Mesodermal cell (in vitro differentiated cells): Measurements from ENCODE around the gene DISP3.

Experiments
- H3K27ac ChIP-seq: 2 replicates; pipeline ENCODE4 v1.7.0; 2013; ENCODE audit warnings: mild to moderate bottlenecking, low read depth, low read length, moderate library complexity; ENCODE audit not compliant: severe bottlenecking
- H3K36me3 ChIP-seq: 2 replicates; pipeline ENCODE4 v1.7.1; 2013; ENCODE audit warnings: mild to moderate bottlenecking, low read length, moderate library complexity; ENCODE audit not compliant: control insufficient read depth, insufficient read depth
- H3K4me1 ChIP-seq: one replicate; pipeline ENCODE4 v1.7.1; 2013; ENCODE audit warnings: mild to moderate bottlenecking, low read length; ENCODE audit not compliant: insufficient read depth, control insufficient read depth, poor library complexity, severe bottlenecking
- H3K4me3 ChIP-seq: 2 replicates; pipeline ENCODE4 v1.7.0; 2013; ENCODE audit warnings: low read length, control low read depth, mild to moderate bottlenecking; ENCODE audit not compliant: insufficient read depth, poor library complexity, severe bottlenecking; ENCODE audit errors: extremely low read depth
- H3K9me3 ChIP-seq: 2 replicates; pipeline ENCODE4 v1.7.1; 2013; ENCODE audit warnings: mild to moderate bottlenecking, low read length, moderate library complexity; ENCODE audit not compliant: control insufficient read depth
- WGBS, 2 experiments: methylation state at CpG; one replicate each; pipeline ENCODE4 v1.1.5; 2013; ENCODE audit warnings: missing lambda C conversion rate in 2 of 2; ENCODE audit not compliant: insufficient coverage in 2 of 2; 5-methylcytosine and 5-hydroxymethylcytosine counted together

The DISP3 gene

DNA sequence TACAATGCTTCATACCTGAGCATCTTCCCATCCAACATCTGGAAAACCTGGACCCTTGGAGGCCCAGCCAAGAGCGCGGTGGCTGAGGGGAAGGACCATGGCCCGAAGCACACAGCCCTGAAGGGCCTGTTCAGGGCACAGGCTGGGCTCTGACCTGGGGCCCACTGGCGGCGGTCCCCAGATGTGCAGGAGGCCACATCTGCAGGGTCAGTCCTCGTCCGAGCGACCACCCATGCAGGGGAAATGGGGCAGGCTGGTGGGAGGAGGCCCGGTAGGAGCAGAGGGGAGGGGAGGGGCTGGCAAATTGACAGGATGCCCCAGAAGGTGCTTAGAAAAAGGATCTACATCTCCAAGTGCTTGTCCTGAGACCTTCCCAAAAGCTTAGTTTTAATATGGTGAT lies 59.9 kb downstream of the DISP3 start:
- Histone ChIP-seq H3K36me3 (no peaks in the 10 kb centered on the region), H3K4me1 (no peaks in the 10 kb centered on the region), H3K4me3 (no peak overlapping the region), H3K27ac (no peak overlapping the region), H3K9me3 (no peaks in the 10 kb centered on the region)
- 85 to 100% methylated on average over 5 to 6 of the region's 9 CpGs for WGBS, 2 experiments

DNA sequence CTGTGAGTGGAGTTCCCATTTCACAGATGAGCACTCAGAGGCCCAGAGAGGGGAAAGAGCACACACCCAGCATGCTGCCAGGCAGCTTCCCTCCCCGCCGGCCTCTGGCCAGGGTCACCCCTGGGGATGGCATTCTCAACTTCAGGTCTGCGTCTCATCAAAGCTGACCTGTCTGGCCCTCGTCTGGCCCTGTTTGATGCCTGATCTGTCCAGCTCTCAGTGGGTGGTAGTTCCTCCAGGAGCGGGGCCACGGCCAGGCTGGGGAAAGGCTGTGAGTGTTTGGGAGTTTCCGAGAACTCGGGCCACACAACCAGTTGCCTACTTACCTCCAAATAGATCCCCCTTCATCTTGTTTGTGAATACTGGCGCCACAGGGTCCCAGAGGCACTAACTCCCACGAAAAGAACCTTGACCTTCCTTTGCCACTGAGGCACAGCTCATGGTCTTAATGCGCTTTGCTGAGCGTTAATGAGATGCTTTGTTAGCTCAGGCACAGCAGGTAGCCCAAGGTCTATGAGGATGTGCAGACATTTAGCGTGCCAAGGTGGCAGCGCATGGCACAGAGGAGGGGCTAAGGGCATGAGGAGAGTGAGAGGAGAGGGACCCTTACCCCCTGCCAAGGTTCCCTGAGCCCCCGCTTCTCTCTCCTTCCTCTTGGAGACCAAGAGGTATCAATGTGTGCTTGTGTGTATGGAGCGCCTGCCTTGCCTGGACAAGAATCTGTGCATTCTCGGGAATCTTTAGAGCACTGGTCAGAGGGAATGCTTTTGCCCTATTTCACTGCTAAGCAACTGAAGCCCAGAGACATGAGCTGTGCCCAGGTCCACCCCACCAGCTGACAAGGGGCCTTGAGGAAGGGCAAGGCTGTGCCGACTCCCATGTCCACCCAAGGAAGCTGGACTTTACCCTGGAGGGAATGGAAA lies 61.2 kb downstream of the DISP3 start:
- 83 to 87% methylated on average over 12 to 14 of the region's 18 CpGs for WGBS, 2 experiments
- Histone ChIP-seq H3K27ac (no peak overlapping the region), H3K4me3 (no peak overlapping the region), H3K4me1 (no peaks in the 10 kb centered on the region), H3K36me3 (no peaks in the 10 kb centered on the region), H3K9me3 (no peaks in the 10 kb centered on the region)

DNA sequence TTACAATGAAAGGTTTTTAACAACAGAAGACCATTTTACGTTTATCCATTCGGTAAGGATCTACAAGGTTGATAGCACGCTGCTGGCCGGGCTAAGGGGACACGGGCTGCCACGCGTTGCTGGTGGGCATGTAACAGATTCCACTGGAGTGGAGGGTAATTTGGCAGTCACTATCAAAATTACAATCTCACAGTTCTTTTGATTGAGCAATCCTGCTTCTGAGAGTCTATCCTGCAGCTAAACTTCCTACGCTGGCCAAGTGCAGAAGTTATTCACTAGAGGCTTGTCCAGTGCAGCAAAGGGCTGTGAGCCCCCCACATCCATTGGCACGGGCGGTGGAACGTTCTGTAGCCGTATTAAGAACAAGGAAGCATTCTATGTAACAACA lies 61.8 kb downstream of the DISP3 start:
- H3K27ac ChIP-seq = no peak overlapping the region
- H3K4me1 ChIP-seq = no peaks in the 10 kb centered on the region
- WGBS, 2 experiments = 90 to 100% methylated on average over 3 to 8 of the region's 12 CpGs
- no peaks in the 10 kb centered on the region for H3K36me3 ChIP-seq
- no peak overlapping the region for H3K4me3 ChIP-seq
- H3K9me3 ChIP-seq = no peaks in the 10 kb centered on the region

DNA sequence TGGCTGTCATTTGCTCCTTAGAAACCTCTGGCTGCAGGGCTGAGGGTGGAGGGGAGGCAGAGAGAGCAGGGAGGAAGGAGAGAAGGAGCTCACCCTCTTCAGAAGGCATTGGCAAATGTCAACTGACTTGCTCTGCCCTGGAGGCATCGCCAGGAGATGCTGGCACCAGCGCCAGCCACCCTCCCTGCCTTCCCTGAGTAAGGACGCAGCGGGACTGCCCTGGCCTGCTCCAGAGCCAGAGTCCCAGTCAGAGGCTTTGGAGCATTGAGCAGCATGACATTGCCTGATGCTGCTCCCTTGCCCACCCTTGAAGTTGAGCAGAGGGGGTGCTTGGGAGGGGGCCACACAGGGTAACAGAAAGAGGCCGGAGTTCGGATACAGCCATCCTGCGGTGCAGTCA lies 62.3 kb downstream of the DISP3 start:
- 86 to 98% methylated on average over 7 of the region's 7 CpGs for whole genome bisulfite sequencing, 2 experiments
- no peak overlapping the region for H3K4me3 ChIP-seq
- no peaks in the 10 kb centered on the region for H3K36me3 ChIP-seq
- H3K9me3 ChIP-seq = no peaks in the 10 kb centered on the region
- no peak overlapping the region for H3K27ac ChIP-seq
- no peaks in the 10 kb centered on the region for H3K4me1 ChIP-seq

DNA sequence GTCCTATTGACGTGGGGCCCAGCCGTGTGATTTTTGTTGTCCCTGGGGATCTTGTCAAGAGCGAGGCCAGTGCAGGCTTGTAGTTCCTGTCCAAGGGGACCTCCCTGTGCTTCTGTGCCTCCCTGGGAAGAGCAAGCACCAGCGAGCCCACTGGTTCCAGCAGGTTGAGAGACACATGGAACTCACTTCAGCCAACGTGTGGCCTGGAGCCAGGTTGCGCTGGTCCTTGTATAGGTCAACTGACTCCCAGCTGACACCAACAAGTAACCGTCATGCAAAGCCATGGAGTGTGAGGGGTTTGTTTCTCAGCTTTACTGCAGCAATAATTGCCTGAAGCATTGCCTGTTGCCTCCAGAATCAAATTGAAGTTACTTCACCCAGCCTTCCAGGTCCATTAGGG lies 63.0 kb downstream of the DISP3 start:
- 85 to 88% methylated on average over 7 of the region's 7 CpGs for WGBS, 2 experiments
- H3K36me3 ChIP-seq = no peaks in the 10 kb centered on the region

DNA sequence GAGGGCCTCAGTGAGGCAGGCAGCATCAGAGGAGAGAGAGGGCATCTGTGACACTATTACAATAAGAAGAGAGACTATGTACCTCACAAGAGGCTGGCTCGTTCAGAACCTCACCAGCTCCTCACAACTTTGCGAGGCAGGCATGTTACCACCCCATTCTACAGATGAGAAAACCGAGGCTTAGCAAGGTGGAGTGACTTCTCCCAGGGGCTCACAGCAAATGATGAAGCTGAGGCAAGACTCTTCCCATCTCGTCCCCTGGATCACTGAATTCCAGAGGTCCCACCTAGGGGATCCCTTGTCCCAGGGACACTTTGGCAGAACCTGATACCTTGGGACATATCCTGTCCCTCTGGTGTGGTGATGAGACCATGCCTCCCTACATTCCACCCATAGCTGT lies 64.4 kb downstream of the DISP3 start:
- Histone ChIP-seq H3K27ac (no peak overlapping the region), H3K9me3 (no peaks in the 10 kb centered on the region), H3K4me3 (no peak overlapping the region), H3K36me3 (no peaks in the 10 kb centered on the region), H3K4me1 (no peaks in the 10 kb centered on the region)
- 81 to 90% methylated on average over 3 of the region's 4 CpGs for WGBS, 2 experiments

More for the DNA sequence above, 63.0 kb downstream of the DISP3 start:
- Histone ChIP-seq H3K4me3 (no peak overlapping the region), H3K4me1 (no peaks in the 10 kb centered on the region), H3K27ac (no peak overlapping the region), H3K9me3 (no peaks in the 10 kb centered on the region)

DNA sequence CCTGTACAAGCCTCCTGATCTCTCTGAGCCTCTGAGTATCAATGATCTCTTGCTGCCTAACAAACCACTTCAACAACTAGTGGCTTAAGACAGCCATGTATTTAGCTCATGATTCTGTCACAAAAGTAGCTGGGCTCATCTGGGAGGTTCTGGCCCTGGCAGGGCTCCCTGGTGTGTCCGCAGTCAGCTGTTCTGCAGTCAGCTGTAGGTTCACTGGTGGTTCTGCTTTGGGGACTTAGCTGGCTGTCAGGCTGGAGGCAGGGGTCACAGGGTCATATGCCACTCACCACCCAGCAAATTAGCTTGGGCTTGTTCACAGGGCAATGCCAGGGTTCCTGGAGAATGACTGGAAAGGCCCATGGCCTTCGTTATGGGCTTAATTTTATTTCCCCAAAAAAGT lies 64.8 kb downstream of the DISP3 start:
- WGBS, 2 experiments = 89 to 94% methylated on average over 2 of the region's 2 CpGs
- Histone ChIP-seq H3K9me3 (no peaks in the 10 kb centered on the region), H3K36me3 (no peaks in the 10 kb centered on the region), H3K4me1 (no peaks in the 10 kb centered on the region), H3K27ac (no peak overlapping the region), H3K4me3 (no peak overlapping the region)

DNA sequence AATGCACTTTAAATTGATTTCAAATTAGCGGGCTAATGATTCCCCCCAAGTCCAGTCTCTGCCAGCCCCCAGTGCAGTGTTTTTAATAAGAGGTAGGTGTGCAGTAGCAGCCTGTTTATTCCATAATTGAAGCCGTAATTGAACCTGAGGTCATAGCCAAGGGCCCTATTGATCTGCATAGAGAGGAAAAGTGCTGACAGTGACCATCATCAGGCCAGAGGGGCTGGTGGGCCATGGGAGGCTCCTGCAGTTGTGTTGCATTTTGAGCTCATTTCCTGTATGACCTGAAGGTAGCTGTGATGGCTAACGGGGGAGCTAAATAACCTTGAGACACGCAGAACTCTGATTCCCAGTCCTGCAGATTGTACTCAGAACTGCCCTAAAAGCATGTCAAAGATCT lies 67.5 kb downstream of the DISP3 start:
- H3K27ac ChIP-seq = no peak overlapping the region

DNA sequence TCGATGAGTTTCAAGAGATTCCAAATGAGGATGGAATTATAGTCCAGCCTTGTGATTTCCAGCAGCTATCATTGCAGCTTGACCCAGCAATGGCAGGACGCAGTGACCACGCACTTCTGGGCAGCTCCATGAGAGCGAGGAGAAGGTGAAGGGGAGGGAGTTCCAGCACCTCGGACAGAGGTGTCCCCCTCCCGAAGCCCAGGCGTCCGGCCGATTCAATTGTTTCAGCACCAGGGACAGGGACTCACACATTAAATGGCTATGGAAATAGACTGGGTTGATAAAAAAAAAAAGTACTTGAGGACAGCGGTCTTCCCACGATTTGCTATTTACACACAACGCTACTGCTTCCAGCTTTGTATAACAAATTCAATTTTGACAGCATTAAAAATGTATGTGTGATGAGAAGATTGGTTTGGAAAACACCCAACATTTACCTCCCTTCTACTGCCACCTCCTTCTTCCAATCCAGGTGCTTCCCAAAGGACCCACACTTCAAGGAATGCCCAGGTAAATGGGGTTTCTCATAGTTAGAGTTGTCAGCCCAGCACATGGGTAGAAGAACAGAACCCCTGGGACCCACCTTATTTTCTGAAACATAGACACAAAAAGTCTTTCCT lies 71.8 kb downstream of the DISP3 start:
- no peaks in the 10 kb centered on the region for H3K9me3 ChIP-seq
- WGBS, 2 experiments = 12 to 18% methylated on average over 6 to 8 of the region's 12 CpGs
- H3K4me3 ChIP-seq = no peak overlapping the region
- H3K36me3 ChIP-seq = no peaks in the 10 kb centered on the region
- H3K27ac ChIP-seq = no peak overlapping the region
- no peaks in the 10 kb centered on the region for H3K4me1 ChIP-seq

More for the DNA sequence above, 67.5 kb downstream of the DISP3 start:
- no peak overlapping the region for H3K4me3 ChIP-seq
- no peaks in the 10 kb centered on the region for H3K36me3 ChIP-seq
- WGBS, 2 experiments = 68 to 80% methylated on average over 4 of the region's 4 CpGs
- H3K9me3 ChIP-seq = no peaks in the 10 kb centered on the region
- H3K4me1 ChIP-seq = no peaks in the 10 kb centered on the region

DNA sequence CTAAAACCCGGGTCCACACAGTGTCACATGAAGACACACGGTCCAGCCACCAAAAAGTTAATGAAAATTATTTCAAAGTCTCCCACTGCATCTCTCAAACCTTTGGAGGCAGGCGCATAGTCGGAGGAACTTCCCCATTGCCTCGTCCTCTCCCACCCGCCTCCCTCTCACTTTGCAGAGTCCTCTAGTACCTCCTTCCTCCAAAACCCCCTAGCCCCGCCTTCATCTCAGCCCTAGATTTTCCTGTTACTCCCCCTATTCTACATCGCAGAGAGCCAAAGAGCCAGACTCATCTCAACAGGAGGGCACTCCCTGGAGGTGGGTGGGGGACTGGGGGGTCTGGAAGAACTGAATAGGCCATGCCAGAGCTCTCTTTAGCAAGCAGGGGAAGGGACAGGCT lies 79.3 kb downstream of the DISP3 start:
- Histone ChIP-seq H3K4me3 (no peak overlapping the region), H3K27ac (no peak overlapping the region), H3K9me3 (no peaks in the 10 kb centered on the region), H3K36me3 (no peaks in the 10 kb centered on the region), H3K4me1 (no peaks in the 10 kb centered on the region)
- 28 to 35% methylated on average over 6 of the region's 8 CpGs for WGBS, 2 experiments
